Mesenteric fat pad (tissue), 1 donor: ENCODE data around the gene HGFAC. TPM values are rescaled to one million over a fixed set of nuclear protein-coding genes. Genes with fewer than 3 reads are reported as not detected.

ENCODE experiments used
- DNase-seq: peaks from one replicate; pipeline ENCODE4 v3.0.0-alpha.2; 2020; ENCODE audit warnings: low spot score
- total RNA-seq: library from RNA; stranded (reverse); fragmentation: NEBNext Ultra II Directional; extraction: Animal tissue kit (Norgen Biotek cat#: 25700); gene quantifications from one replicate; pipeline ENCODE4 v1.2.1, GENCODE V29; 2021
- donor health status: DM: yes; HTN: yes; CAD: no.

The HGFAC gene
- total RNA-seq, 1 donor from 2014 or later, result not detected

DNA sequence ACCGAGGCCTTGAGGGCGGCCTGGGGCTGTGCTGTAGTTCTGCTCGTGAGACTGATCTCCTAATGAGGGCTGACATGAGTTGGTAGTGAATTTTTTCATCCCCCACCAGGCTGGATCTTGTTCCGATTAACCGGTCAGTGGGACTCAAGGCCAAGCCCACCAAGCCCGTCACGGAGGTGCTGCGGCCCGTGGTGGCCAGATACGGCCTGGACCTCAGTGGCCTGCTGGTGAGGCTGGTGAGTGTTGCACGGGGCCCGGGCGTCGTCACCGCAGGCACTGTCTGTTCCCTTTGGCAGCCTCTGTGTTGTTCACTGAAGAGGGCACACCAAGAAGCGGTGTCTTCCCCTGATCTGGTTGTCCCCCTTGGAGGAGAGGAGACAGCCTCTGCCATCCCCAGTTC is 18.4 kb upstream of the HGFAC start:
- DNase-seq, result no peak

GRCh38 chr4:3423952-3424351 is 17.8 kb upstream of the HGFAC start:
- no peak for DNase-seq

DNA sequence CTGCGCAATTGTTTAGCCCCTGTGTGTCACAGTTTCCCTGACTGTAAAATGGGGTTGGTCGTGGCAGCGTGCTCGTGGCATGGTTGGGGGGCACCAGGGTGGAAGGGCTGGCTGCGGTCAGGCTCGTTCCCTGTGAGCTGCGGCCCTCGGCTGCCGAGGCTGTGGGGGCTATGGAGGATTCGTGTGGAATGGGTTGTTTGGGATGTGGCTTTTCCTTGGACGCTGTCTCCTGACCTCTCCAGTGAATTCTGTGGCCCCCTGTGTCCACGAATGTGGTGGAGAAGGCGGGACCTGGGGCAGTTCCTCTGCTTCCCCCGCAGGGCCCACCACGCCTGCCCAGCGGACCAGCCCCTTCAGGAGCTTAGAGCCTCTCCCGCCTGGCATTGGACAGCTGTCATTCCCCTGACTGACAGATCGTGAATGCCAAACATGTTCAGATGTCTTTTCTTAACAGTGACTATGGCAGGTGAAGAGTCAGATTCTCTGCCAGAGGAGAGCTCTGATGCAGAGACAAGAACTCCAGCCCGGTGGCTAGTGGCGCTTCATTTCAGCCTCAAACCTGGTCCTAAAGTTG is 17.2 kb upstream of the HGFAC start:
- DNase-seq, result no peak

DNA sequence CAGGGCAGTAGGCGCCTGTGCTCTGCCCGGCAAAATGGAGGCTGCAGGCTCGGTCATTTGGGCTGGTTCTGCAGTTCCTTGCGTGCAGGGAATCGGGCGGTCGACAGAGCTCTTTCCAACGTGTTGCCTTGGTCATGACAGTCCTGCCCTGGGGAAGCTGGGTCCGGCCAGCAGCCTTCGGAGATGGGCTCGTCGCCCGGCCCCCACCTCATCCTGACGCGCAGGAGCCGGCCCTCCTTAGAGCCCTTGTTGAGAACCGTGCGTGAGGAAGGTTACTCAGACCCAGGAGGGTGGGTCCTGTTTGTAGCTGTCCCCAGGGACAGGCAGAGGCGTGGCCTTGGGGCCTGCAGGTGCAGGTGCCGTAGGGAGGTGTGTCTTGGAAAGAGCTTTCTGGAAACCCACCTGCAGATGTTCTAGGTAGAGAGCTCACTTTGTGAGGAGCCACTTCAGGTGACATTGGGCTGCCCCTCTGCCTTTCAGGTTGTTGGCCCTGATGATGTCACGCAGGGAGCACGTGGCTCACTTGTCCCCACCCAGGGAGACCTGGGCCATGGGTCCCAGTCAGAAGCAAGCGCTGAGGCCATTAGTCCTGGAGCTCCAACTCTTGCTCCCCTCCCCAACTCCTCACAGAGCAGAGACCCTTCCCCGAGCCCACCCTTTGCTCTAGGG is 15.2 kb upstream of the HGFAC start:
- DNase-seq, result no peak

DNA sequence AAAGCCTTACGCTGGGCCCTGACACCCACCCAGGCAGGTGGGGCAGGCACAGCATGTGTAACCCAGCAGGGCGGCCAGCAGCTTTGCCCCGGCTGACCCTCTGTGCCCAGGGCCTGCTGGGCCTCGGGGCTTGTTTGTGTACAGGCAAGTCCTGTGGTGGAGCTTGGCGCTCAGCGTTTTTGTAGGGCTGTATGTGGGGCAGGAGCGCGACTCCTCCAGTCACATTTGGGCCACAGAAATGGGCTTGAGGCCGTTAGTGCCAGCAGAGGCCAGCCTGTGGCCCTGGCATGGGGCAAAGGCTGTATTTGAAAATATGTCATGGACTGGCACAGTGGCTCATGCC is 14.7 kb upstream of the HGFAC start:
- no peak for DNase-seq

DNA sequence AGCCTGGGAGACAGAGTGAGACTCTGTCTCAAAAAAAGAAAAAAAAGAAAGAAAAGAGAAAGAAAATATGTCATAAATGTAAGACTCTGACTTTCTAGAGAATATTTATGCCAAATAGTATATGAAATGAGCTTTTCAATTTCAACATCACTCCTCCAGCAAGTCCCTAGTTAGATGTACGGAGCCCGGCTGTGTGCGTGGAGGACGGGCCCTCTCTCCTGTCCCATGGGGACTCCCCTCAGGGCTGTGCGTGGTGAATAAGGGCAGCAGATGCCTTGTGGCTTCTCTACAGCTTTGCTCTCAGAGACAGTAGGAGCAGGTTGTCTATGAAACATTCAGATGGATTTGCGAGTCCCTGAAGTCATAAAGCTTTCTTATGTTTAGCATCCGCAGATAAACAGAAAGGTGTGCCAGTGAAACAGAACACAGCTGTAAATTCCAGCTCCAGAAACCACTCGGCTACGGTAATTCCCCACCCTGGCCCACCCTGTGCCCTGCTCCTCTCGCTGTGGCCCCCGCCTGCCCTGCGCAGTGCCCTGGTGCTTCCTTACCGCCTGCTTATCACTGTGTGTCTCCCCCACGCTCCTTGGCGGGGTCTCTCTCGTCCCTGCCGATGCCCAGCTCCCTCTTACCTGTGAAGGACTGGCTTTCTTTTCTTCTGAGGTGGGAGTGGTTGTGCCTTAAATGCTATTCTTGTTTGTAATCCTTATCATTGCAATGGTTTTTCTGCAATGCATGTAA is 13.9 kb upstream of the HGFAC start:
- no peak for DNase-seq

GRCh38 chr4:3429651-3430050 is 12.1 kb upstream of the HGFAC start:
- no peak for DNase-seq

DNA sequence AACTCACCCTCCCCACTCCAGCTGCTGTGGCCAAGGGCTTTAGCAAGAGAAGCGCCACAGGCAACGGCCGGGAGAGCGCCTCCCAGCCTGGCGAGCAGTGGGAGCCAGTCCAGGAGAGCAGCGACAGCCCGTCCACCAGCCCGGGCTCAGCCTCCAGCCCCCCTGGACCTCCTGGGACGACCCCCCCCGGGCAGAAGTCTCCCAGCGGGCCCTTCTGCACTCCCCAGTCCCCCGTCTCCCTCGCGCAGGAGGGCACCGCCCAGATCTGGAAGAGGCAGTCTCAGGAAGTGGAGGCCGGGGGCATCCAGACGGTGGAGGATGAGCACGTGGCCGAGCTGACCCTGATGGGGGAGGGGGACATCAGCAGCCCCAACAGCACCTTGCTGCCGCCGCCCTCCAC is 11.2 kb upstream of the HGFAC start:
- DNase-seq, result no peak

DNA sequence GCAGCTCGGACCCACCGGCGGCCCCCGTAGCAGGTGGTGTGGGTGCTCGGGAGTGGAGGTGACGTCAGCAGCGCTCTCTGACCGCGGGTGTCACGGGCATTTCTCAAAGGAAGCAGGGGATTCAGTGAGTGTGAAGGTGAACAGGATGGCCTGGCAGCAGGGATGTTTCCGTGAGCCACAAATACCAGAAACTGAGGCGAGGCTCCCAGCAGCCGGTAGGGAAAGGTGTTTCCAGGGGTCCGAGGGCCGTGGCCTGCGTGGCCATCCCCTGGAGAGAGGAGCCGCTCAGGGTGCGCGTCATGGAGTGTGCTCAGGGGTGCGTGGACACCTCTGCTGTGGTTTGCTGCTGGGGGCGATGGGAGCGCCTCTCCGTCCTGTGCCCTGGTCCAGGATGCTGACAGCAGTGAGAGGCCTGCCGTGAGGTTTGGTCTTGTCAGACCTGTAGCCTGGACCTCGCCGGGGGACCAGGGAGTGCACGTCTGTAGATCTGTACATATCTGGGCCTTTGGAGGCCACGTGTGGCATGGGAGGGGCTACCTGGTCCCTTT is 10.2 kb upstream of the HGFAC start:
- no peak for DNase-seq

DNA sequence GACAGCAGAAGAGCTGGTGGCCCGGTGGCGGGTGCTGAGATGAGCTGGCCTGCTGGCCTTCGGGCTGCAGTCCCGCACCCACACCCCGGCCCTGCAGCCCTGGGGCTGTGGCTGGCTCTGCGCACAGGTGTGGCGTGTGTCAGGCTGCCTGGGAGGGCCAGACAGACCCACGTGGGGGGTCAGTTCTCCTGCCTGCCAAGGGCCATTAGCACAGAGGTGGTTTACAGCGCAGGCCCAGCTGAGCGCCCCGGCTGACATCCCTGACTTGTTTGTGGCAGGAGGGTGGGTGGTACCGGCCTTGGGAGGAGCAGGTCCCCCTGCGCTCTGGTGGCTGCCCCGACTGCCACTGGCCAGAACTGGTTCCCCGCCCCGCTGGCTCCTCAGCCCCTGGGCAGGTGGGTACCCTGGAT is 9.4 kb upstream of the HGFAC start:
- no peak for DNase-seq

GRCh38 chr4:3433138-3433869 is 8.5 kb upstream of the HGFAC start:
- DNase-seq, result no peak

DNA sequence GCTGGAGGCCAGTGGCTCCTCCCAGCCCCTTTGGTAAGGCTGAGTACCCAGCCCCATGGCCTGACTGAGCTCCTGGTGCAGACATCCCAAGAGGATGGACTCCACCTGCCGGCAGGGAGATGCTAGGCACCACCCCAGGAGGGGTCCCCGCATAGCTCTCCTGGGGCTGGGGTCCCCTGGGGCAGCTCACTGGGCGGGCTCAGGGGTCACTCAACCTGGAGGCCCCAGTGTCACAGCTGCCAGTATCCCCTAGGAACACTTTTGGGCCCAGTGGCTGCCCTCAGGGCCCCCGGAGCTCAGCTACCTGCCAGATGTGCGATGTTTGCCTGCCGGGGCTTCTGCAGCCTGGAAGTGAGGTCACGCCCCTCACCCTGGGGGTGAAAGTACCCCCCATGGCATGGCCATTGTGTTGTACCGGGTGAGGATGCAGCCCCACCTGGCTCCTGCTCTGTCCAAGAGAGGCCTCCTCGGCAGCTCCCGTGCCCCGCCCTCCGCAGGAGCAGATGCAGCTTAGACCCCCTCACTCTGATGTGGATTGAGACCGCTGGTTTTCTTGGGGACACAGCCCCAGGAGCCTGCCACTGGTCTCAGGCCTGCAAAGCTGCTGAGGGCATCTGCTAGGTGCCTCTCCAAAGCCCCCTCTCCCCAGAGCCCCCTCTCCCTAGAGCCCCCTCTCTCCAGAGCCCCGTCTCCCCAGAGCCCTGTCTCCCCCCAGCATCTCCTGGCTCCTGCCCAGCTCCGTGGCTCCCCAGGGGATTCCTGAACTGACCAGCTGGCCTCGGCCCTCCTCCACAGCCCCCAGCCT is 6.7 kb upstream of the HGFAC start:
- DNase-seq, result no peak

DNA sequence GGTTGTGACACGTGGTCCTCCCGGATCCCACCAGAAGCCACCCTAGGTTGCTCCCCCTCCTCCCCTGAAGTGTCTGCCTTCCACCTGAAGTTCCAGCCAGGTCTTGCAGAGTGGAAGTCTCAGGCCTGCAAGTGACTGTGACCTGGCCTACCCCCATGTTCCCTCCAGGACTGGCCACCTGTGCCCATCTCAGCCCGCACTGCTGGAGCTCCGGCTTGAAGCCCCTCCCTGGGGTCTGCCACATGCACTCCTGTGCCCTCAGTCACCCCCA is 6.1 kb upstream of the HGFAC start:
- no peak for DNase-seq

GRCh38 chr4:3436048-3436797 is 5.5 kb upstream of the HGFAC start:
- no peak for DNase-seq

GRCh38 chr4:3436798-3437581 is 4.8 kb upstream of the HGFAC start:
- DNase-seq, result no peak

DNA sequence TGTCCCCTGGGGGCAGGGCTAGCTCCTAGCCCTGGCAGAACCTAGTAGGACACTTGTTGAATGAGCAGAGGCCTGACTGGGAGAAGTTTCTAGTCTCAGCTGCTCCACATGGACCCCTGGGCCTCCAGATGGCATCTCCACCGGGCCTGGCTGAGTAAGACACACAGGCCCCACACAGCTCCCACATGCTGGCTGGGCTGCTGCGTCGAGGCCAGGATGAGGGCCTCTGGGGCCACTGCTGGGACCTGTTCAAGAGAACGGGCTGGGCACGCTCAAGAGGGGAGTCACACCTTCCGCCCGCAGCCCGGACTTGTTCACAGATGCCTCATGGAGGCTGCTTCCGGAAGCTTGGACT is 4.2 kb upstream of the HGFAC start:
- DNase-seq, result no peak

- no peak for DNase-seq
These were observed 3.5 kb upstream of the HGFAC start for GRCh38 chr4:3437998-3438846.

- DNase-seq, result no peak
These were observed 3.0 kb upstream of the HGFAC start for GRCh38 chr4:3438847-3439180.

DNA sequence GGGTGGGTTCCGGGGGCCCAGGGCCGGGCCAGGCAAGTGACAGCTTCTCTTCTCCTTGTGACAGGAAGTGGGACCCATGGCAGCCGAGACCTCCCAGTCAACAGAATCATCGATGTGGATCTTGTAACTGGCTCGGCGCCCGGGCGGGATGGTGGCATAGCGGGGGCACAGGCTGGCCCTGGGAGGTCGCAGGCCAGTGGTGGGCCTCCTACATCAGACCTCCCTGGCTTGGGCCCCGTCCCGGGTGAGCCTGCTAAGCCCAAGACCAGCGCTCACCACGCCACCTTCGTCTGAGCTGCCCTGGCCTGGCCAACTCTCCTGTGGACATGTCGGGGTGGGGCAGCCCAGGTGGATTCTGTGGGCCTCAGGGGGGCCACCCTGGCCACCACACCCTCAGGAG is 2.4 kb upstream of the HGFAC start:
- no peak for DNase-seq
